ENCODE data around the gene RNF208.

The RNF208 gene

GRCh38 chr9:137213160-137214060, 8.6 kb downstream of the RNF208 start:
- Histone ChIP-seq H3K4me3 (ENCODE audit: low read depth, low read length) (no peak overlapping the region), H3K36me3 (ENCODE audit: control insufficient read depth in 2 of 2, insufficient read depth in 1 of 2, low read length in 2 of 2) (peaks cover 7 to 86% of the 10 kb centered on the region in 2 experiments; a peak in 2 of 3 replicates), H3K27ac (ENCODE audit: extremely low read depth, low read depth, low read length) (no peak overlapping the region), H3K9me3 (ENCODE audit: control insufficient read depth, insufficient read depth, low read depth, low read length) (no peaks in the 10 kb centered on the region), H3K4me1 (ENCODE audit: control insufficient read depth, insufficient read depth, low read length) (no peaks in the 10 kb centered on the region)
- CTCF ChIA-PET: interaction anchor here (0.7 to 1.2 kb wide), 5 partner anchors 10 to 156 kb away, joined by 3 to 8 read pairs (median 3); partner anchors contain the start of gene TPRN
- TF ChIP-seq, protein P1, sequence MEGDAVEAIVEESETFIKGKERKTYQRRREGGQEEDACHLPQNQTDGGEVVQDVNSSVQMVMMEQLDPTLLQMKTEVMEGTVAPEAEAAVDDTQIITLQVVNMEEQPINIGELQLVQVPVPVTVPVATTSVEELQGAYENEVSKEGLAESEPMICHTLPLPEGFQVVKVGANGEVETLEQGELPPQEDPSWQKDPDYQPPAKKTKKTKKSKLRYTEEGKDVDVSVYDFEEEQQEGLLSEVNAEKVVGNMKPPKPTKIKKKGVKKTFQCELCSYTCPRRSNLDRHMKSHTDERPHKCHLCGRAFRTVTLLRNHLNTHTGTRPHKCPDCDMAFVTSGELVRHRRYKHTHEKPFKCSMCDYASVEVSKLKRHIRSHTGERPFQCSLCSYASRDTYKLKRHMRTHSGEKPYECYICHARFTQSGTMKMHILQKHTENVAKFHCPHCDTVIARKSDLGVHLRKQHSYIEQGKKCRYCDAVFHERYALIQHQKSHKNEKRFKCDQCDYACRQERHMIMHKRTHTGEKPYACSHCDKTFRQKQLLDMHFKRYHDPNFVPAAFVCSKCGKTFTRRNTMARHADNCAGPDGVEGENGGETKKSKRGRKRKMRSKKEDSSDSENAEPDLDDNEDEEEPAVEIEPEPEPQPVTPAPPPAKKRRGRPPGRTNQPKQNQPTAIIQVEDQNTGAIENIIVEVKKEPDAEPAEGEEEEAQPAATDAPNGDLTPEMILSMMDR (tag by site-specific recombination; IDR thresholded peaks at IDR 0.05): peak; percentile 55
- TF ChIP-seq ZNF157 (tag by site-specific recombination; IDR thresholded peaks at IDR 0.05) (peak; percentile 68), GLIS2 (tag by site-specific recombination; IDR thresholded peaks at IDR 0.05) (peak; percentile 24; the same call in 1 of the 2 replicates), ZNF792 (tag by site-specific recombination; IDR thresholded peaks at IDR 0.05) (no peak), EGR2 (tag by site-specific recombination; IDR thresholded peaks at IDR 0.05; ENCODE audit: low read depth) (peak; percentile 9; the same call in 1 of the 2 replicates), ZNF2 (tag by site-specific recombination; IDR thresholded peaks at IDR 0.05) (no peak), KLF10 (tag by site-specific recombination; IDR thresholded peaks at IDR 0.05) (no peak)
- TF ChIP-seq, protein P2, sequence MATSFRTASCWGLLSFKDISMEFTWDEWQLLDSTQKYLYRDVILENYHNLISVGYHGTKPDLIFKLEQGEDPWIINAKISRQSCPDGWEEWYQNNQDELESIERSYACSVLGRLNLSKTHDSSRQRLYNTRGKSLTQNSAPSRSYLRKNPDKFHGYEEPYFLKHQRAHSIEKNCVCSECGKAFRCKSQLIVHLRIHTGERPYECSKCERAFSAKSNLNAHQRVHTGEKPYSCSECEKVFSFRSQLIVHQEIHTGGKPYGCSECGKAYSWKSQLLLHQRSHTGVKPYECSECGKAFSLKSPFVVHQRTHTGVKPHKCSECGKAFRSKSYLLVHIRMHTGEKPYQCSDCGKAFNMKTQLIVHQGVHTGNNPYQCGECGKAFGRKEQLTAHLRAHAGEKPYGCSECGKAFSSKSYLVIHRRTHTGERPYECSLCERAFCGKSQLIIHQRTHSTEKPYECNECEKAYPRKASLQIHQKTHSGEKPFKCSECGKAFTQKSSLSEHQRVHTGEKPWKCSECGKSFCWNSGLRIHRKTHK (tag by site-specific recombination; IDR thresholded peaks at IDR 0.05): no peak
- POLR2A ChIA-PET: interaction anchor here (1.0 to 17.2 kb wide), 3 partner anchors 5 to 27 kb away, joined by 5 to 304 read pairs (median 304); partner anchors contain the start of genes CYSRT1, NDOR1, RNF208 and RNF224

DNA sequence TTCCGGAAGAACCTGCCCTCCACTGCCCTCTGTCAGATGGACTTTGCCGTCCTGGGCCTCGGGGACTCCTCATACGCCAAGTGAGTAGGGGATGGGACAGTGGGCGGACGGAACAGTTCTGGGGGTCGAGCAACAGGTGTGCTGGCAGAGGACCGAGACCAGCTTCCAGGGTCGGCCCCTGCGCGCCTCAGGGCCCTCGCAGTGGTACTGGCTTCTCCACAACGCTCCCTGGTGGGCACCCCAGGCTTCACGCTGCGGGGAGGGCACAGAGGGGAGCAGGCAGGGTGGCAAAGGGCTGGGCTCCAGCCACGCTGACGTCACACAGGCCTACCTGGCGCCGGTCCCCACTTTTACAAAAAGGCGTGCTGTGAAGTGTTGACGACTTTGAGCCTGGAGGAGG, 9.5 kb downstream of the RNF208 start:
- Histone ChIP-seq H3K36me3 (ENCODE audit: control insufficient read depth in 2 of 2, insufficient read depth in 1 of 2, low read length in 2 of 2) (peaks cover 10 to 80% of the 10 kb centered on the region in 2 experiments; a peak in 2 of 3 replicates), H3K27ac (ENCODE audit: extremely low read depth, low read depth, low read length) (no peak overlapping the region), H3K9me3 (ENCODE audit: control insufficient read depth, insufficient read depth, low read depth, low read length) (no peaks in the 10 kb centered on the region), H3K4me1 (ENCODE audit: control insufficient read depth, insufficient read depth, low read length) (no peaks in the 10 kb centered on the region), H3K4me3 (ENCODE audit: low read depth, low read length) (no peak overlapping the region)
- ChIA-PET CTCF (no interaction called here), POLR2A (interaction anchor here (1.0 to 16.6 kb wide), 4 partner anchors 9 to 126 kb away, joined by 4 to 304 read pairs (median 8); partner anchors contain the start of genes CYSRT1, MAN1B1, RNF208 and RNF224)
- TF ChIP-seq, protein P3, sequence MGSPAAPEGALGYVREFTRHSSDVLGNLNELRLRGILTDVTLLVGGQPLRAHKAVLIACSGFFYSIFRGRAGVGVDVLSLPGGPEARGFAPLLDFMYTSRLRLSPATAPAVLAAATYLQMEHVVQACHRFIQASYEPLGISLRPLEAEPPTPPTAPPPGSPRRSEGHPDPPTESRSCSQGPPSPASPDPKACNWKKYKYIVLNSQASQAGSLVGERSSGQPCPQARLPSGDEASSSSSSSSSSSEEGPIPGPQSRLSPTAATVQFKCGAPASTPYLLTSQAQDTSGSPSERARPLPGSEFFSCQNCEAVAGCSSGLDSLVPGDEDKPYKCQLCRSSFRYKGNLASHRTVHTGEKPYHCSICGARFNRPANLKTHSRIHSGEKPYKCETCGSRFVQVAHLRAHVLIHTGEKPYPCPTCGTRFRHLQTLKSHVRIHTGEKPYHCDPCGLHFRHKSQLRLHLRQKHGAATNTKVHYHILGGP (tag by site-specific recombination; IDR thresholded peaks at IDR 0.05): no peak
- TF ChIP-seq KLF1 (tag by site-specific recombination; IDR thresholded peaks at IDR 0.05): no peak
- TF ChIP-seq, protein P4, sequence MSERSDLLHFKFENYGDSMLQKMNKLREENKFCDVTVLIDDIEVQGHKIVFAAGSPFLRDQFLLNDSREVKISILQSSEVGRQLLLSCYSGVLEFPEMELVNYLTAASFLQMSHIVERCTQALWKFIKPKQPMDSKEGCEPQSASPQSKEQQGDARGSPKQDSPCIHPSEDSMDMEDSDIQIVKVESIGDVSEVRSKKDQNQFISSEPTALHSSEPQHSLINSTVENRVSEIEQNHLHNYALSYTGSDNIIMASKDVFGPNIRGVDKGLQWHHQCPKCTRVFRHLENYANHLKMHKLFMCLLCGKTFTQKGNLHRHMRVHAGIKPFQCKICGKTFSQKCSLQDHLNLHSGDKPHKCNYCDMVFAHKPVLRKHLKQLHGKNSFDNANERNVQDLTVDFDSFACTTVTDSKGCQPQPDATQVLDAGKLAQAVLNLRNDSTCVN (tag by site-specific recombination; optimal IDR thresholded peaks at IDR 0.05): no peak
- no peak for TF ChIP-seq ZNF423 (tag by site-specific recombination; IDR thresholded peaks at IDR 0.05)
- no peak for TF ChIP-seq ZFP41 (tag by site-specific recombination; IDR thresholded peaks at IDR 0.05; ENCODE audit: borderline replicate concordance)
- TF ChIP-seq, protein P2 (tag by site-specific recombination; IDR thresholded peaks at IDR 0.05): no peak
- no peak for TF ChIP-seq ZNF843 (tag by site-specific recombination; IDR thresholded peaks at IDR 0.05)
- no peak for TF ChIP-seq ZNF521 (tag by site-specific recombination; IDR thresholded peaks at IDR 0.05)
- TF ChIP-seq ZFP69B (tag by site-specific recombination; IDR thresholded peaks at IDR 0.05): no peak
- no peak for TF ChIP-seq ZNF473 (tag by site-specific recombination; IDR thresholded peaks at IDR 0.05)
- no peak for TF ChIP-seq ZNF184 (tag by site-specific recombination; IDR thresholded peaks at IDR 0.05)
- TF ChIP-seq, protein P1 (tag by site-specific recombination; IDR thresholded peaks at IDR 0.05): 0 out of 2 replicates have a peak, but pooled peaks have one; percentile 24
- TF ChIP-seq ZNF510 (tag by site-specific recombination; IDR thresholded peaks at IDR 0.05; ENCODE audit: insufficient replicate concordance): no peak
- TF ChIP-seq ZNF248 (tag by site-specific recombination; IDR thresholded peaks at IDR 0.05): no peak
- TF ChIP-seq SP2 (tag by site-specific recombination; IDR thresholded peaks at IDR 0.05): no peak

All from HEK293 (cell line).